Progenitor cell of endocrine pancreas (in vitro differentiated cells): Measurements from ENCODE around the gene NT5DC3. TPM values are rescaled to one million over a fixed set of nuclear protein-coding genes. Genes with fewer than 3 reads are reported as not detected.

Experiments
- DNase-seq: peaks from one replicate; pipeline ENCODE4 v3.0.0; 2021; ENCODE audit warnings: low spot score; ENCODE audit not compliant: unreplicated experiment
- H3K27ac Mint-ChIP-seq: 2 replicates; pipeline ENCODE4 v1.8.0; 2021; ENCODE audit warnings: mild to moderate bottlenecking, moderate library complexity, mixed read lengths
- H3K27me3 Mint-ChIP-seq: 2 replicates; pipeline ENCODE4 v1.8.0; 2021; ENCODE audit warnings: mixed read lengths
- H3K36me3 Mint-ChIP-seq: 2 replicates; pipeline ENCODE4 v1.8.0; 2022; ENCODE audit warnings: mixed read lengths; ENCODE audit not compliant: insufficient read depth
- H3K4me1 Mint-ChIP-seq: 2 replicates; pipeline ENCODE4 v1.8.0; 2021; ENCODE audit warnings: low read depth, mixed read lengths
- H3K4me3 Mint-ChIP-seq: 2 replicates; pipeline ENCODE4 v1.8.0; 2021; ENCODE audit warnings: low read depth, mild to moderate bottlenecking, moderate library complexity, mixed read lengths
- H3K9me3 Mint-ChIP-seq: 2 replicates; pipeline ENCODE4 v1.8.0; 2021; ENCODE audit warnings: low read depth, mixed read lengths
- CTCF ChIP-seq: fragments of 200-600 bp; sonication (generic); IDR thresholded peaks from one replicate; pipeline ENCODE4 v1.5.0; 2021; ENCODE audit warnings: antibody characterized with exemption, mild to moderate bottlenecking; ENCODE audit not compliant: unreplicated experiment
- total RNA-seq: library from RNA; stranded (reverse); gene quantifications from 2 replicates; pipeline ENCODE4 v1.2.1, GENCODE V29; 2021

The NT5DC3 gene
- total RNA-seq, 1 donor from 2014 or later = 13.9 TPM

GRCh38 chr12:103855036-103855712, 14.1 kb upstream of the NT5DC3 start:
- Mint-ChIP-seq H3K4me1 (peaks cover 60% of the 10 kb centered on the region), H3K4me3 (peak overlapping the region; percentile 55), H3K27me3 (no peaks in the 10 kb centered on the region), H3K9me3 (peaks cover 2% of the 10 kb centered on the region), H3K27ac (peak overlapping the region; percentile 92), H3K36me3 (no peaks in the 10 kb centered on the region)
- no peak for TF ChIP-seq CTCF
- DNase-seq = no peak

GRCh38 chr12:103854372-103854973, 13.4 kb upstream of the NT5DC3 start:
- peak overlapping the region; percentile 14 for H3K27ac Mint-ChIP-seq
- no peak for DNase-seq
- no peak overlapping the region for H3K4me3 Mint-ChIP-seq
- H3K4me1 Mint-ChIP-seq = peaks cover 60% of the 10 kb centered on the region
- peaks cover 2% of the 10 kb centered on the region for H3K9me3 Mint-ChIP-seq
- no peaks in the 10 kb centered on the region for H3K36me3 Mint-ChIP-seq
- TF ChIP-seq CTCF = no peak
- no peaks in the 10 kb centered on the region for H3K27me3 Mint-ChIP-seq

GRCh38 chr12:103852498-103852997, 11.5 kb upstream of the NT5DC3 start:
- Mint-ChIP-seq H3K4me3 (peak overlapping the region; percentile 51), H3K36me3 (no peaks in the 10 kb centered on the region), H3K27me3 (no peaks in the 10 kb centered on the region), H3K9me3 (no peaks in the 10 kb centered on the region), H3K4me1 (peaks cover 69% of the 10 kb centered on the region), H3K27ac (peak overlapping the region; percentile 84)
- no peak for DNase-seq
- TF ChIP-seq CTCF = no peak

- H3K27ac Mint-ChIP-seq = no peak overlapping the region
- no peaks in the 10 kb centered on the region for H3K9me3 Mint-ChIP-seq
- DNase-seq = no peak
- H3K4me3 Mint-ChIP-seq = no peak overlapping the region
- H3K27me3 Mint-ChIP-seq = no peaks in the 10 kb centered on the region
- no peak for TF ChIP-seq CTCF
- no peaks in the 10 kb centered on the region for H3K36me3 Mint-ChIP-seq
- H3K4me1 Mint-ChIP-seq = peaks cover 57% of the 10 kb centered on the region
Measured at GRCh38 chr12:103851127-103851526, 10.1 kb upstream of the NT5DC3 start.

- no peak for TF ChIP-seq CTCF
- Mint-ChIP-seq H3K27me3 (no peaks in the 10 kb centered on the region), H3K9me3 (no peaks in the 10 kb centered on the region), H3K36me3 (no peaks in the 10 kb centered on the region), H3K4me1 (peaks cover 50% of the 10 kb centered on the region), H3K4me3 (no peak overlapping the region), H3K27ac (no peak overlapping the region)
- no peak for DNase-seq
Measured at GRCh38 chr12:103850429-103850828, 9.4 kb upstream of the NT5DC3 start.
